K562 (cell line): Measurements from ENCODE around the gene GON4L. TPM values are rescaled to one million over a fixed set of nuclear protein-coding genes. Genes with fewer than 3 reads are reported as not detected.

Experiments
- ATAC-seq: fragments of 200-7000 bp; cut with Tn5 transposase; 3 replicates; pipeline ENCODE4 v1.9.1; 2020; ENCODE audit warnings: moderate library complexity
- BruUV-seq: library from RNA; stranded (reverse); fragments of 400-500 nt; replicated peaks from 2 replicates; lab custom pipeline; 2021; lab: Mats Ljungman, UMichigan
- CTCF ChIA-PET: fragments of 300-600 bp; formaldehyde crosslinking; extraction: SDS; loops from one replicate; lab custom pipeline; 2021; ENCODE audit warnings: low intra/inter-chr PET ratio; lab: Yijun Ruan, JAX
- POLR2A ChIA-PET: fragments of 300-600, 350-650 bp; sonication (Branson Sonifier 250); formaldehyde crosslinking; extraction: SDS; loops from one replicate; lab custom pipeline; 2021; ENCODE audit warnings: antibody characterized with exemption, inconsistent platforms; lab: Yijun Ruan, JAX
- DNase-seq, 4 experiments: peaks; one replicate each; pipeline versions ENCODE4 v3.0.0 to v3.0.0-alpha.2; 2011 to 2018; ENCODE audit warnings: low spot score in 3 of 4, mixed read lengths in 3 of 4; ENCODE audit errors: extremely low read depth in 1 of 4
- FAIRE-seq: peaks from 2 replicates; lab custom pipeline; 2011; peaks lifted over from hg19 to GRCh38; lab: Jason Lieb, UNC
- H2AFZ ChIP-seq: 2 replicates; pipeline ENCODE4 v1.6.0; 2011; ENCODE audit warnings: low read depth, low read length, control low read depth, inconsistent platforms
- H3K27ac ChIP-seq: fragments of 200-600 bp; 3 replicates; pipeline ENCODE4 v1.8.0; 2011; ENCODE audit warnings: low read depth, mild to moderate bottlenecking, control low read depth, inconsistent platforms, low read length, moderate library complexity, mixed read lengths; ENCODE audit errors: extremely low read depth
- H3K27me3 ChIP-seq, 2 experiments: fragments of 300-600 bp in 1 of 2; 2 replicates in 1 of 2; 3 replicates in 1 of 2; pipeline versions ENCODE4 v1.6.0 to v1.8.0; 2011; ENCODE audit warnings: inconsistent platforms in 2 of 2, low read length in 2 of 2, mild to moderate bottlenecking in 1 of 2, mixed read lengths in 1 of 2, moderate library complexity in 1 of 2; ENCODE audit not compliant: control insufficient read depth in 2 of 2, insufficient read depth in 2 of 2
- H3K36me3 ChIP-seq: fragments of 300-600 bp; 3 replicates; pipeline ENCODE4 v1.8.0; 2011; ENCODE audit warnings: mild to moderate bottlenecking, low read length, inconsistent platforms; ENCODE audit not compliant: control insufficient read depth, insufficient read depth
- H3K4me1 ChIP-seq, 2 experiments: fragments of 200-600 bp in 1 of 2; replicated peaks in 1 of 2; 2 replicates in 1 of 2; 3 replicates in 1 of 2; pipeline versions ENCODE4 v1.5.1 to v1.8.0; 2011; ENCODE audit warnings: inconsistent platforms in 2 of 2, low read length in 2 of 2, mild to moderate bottlenecking in 1 of 2, mixed read lengths in 1 of 2, moderate library complexity in 1 of 2; ENCODE audit not compliant: control insufficient read depth in 2 of 2, insufficient read depth in 2 of 2
- H3K4me2 ChIP-seq: 2 replicates; pipeline ENCODE4 v1.6.1; 2011; ENCODE audit warnings: low read length, control low read depth, inconsistent platforms, mixed read lengths; ENCODE audit not compliant: insufficient read depth
- H3K4me3 ChIP-seq: fragments of 200-600 bp; sonication (generic), shearing (Covaris generic); 2 replicates; pipeline ENCODE4 v1.5.1; 2016; ENCODE audit warnings: control low read depth, inconsistent platforms
- H3K79me2 ChIP-seq: fragments of 200-600 bp; 3 replicates; pipeline ENCODE4 v1.8.0; 2011; ENCODE audit warnings: low read length, inconsistent platforms; ENCODE audit not compliant: control insufficient read depth, insufficient read depth
- H3K9ac ChIP-seq, 2 experiments: 2 replicates each; pipeline versions ENCODE4 v1.6.0 to v1.6.1; 2011; ENCODE audit warnings: low read depth in 2 of 2, low read length in 2 of 2, control low read depth in 1 of 2, inconsistent platforms in 1 of 2, mild to moderate bottlenecking in 1 of 2, mixed read lengths in 1 of 2; ENCODE audit not compliant: insufficient read depth in 1 of 2
- H3K9me1 ChIP-seq: one replicate; pipeline ENCODE4 v1.6.0; 2011; ENCODE audit warnings: inconsistent platforms, mild to moderate bottlenecking, low read length, moderate library complexity; ENCODE audit not compliant: control insufficient read depth, insufficient read depth
- H3K9me3 ChIP-seq: replicated peaks from 2 replicates; pipeline ENCODE4 v1.5.1; 2011; ENCODE audit warnings: low read depth, low read length, inconsistent platforms; ENCODE audit not compliant: control insufficient read depth, insufficient read depth
- H4K20me1 ChIP-seq: replicated peaks from 2 replicates; pipeline ENCODE4 v1.6.1; 2011; ENCODE audit warnings: low read length, inconsistent platforms, mixed read lengths; ENCODE audit not compliant: control insufficient read depth, insufficient read depth
- ARNT ChIP-seq, 2 experiments: fragments of 450-650 bp; IDR thresholded peaks; 2 replicates each; pipeline ENCODE4 v1.6.1; 2016; ENCODE audit warnings: mild to moderate bottlenecking in 1 of 2
- DMBX1 ChIP-seq: fragments of 250-450 bp; sonication (Bioruptor Pico); IDR thresholded peaks from 2 replicates; pipeline ENCODE4 v1.8.0; 2022; ENCODE audit warnings: inconsistent platforms, mild to moderate bottlenecking, moderate library complexity, borderline replicate concordance
- GABPB2 ChIP-seq: fragments of 250-450 bp; sonication (Bioruptor Pico); conservative IDR thresholded peaks from 2 replicates; pipeline ENCODE4 v1.5.1; 2021; ENCODE audit warnings: mild to moderate bottlenecking
- KDM4B ChIP-seq, 2 experiments: fragments of 450-650 bp in 1 of 2; sonication (generic) in 1 of 2; IDR thresholded peaks; 2 replicates each; pipeline ENCODE4 v1.6.1; 2016 to 2017; ENCODE audit warnings: borderline replicate concordance in 2 of 2, antibody characterized with exemption in 1 of 2, low read depth in 1 of 2, mild to moderate bottlenecking in 1 of 2
- MCM5 ChIP-seq: fragments of 450-650 bp; IDR thresholded peaks from 2 replicates; pipeline ENCODE4 v1.6.1; 2016; ENCODE audit warnings: low read depth
- PCBP1 ChIP-seq: fragments of 200-400 bp; formaldehyde crosslinking; IDR thresholded peaks from 2 replicates; pipeline ENCODE4 v1.6.1; 2018; ENCODE audit warnings: mild to moderate bottlenecking, low read depth, low read length; ENCODE audit not compliant: poor library complexity, severe bottlenecking
- PTTG1 ChIP-seq: fragments of 450-650 bp; IDR thresholded peaks from 2 replicates; pipeline ENCODE4 v1.6.1; 2016; ENCODE audit warnings: low read depth, mild to moderate bottlenecking, missing genetic modification characterization, missing compliant biosample characterization
- RBFOX2 ChIP-seq: fragments of 200-400 bp; formaldehyde crosslinking; IDR thresholded peaks from 2 replicates; pipeline ENCODE4 v1.6.1; 2017; ENCODE audit warnings: low read depth, mild to moderate bottlenecking, low read length, moderate library complexity
- RHOXF2B ChIP-seq: fragments of 250-450 bp; sonication (Bioruptor Pico); conservative IDR thresholded peaks from 2 replicates; pipeline ENCODE4 v1.5.1; 2021
- SMAD3 ChIP-seq: fragments of 450-650 bp; formaldehyde crosslinking; conservative IDR thresholded peaks from 2 replicates; pipeline ENCODE4 v1.4.0; 2020; ENCODE audit warnings: mild to moderate bottlenecking
- TARDBP ChIP-seq: fragments of 450-650 bp; IDR thresholded peaks from 2 replicates; pipeline ENCODE4 v1.6.1; 2016
- TBP ChIP-seq: optimal IDR thresholded peaks from 2 replicates; pipeline ENCODE3; 2011; ENCODE audit warnings: low read depth, low read length, improper control_type of control experiment
- ZC3H11A ChIP-seq: IDR thresholded peaks from 2 replicates; pipeline ENCODE4 v1.6.1; 2012; ENCODE audit warnings: low read depth, low read length, improper control_type of control experiment
- ZNF140 ChIP-seq: fragments of 250-450 bp; sonication (Bioruptor Pico); IDR thresholded peaks from 2 replicates; pipeline ENCODE4 v1.8.0; 2021; ENCODE audit warnings: moderate library complexity, mild to moderate bottlenecking, inconsistent platforms
- ZNF197 ChIP-seq: fragments of 200-800 bp; sonication (Bioruptor generic); IDR thresholded peaks from 2 replicates; pipeline ENCODE4 v1.6.1; 2016; ENCODE audit warnings: low read depth, missing genetic modification characterization, missing compliant biosample characterization
- ZNF740 ChIP-seq, 3 experiments: fragments of 200-800 bp in 1 of 3; sonication (Bioruptor generic) in 1 of 3; sonication (generic) in 1 of 3; formaldehyde crosslinking in 1 of 3; IDR thresholded peaks; 2 replicates each; pipeline versions ENCODE4 v1.6.1 to v1.8.0; 2016 to 2022; ENCODE audit warnings: mild to moderate bottlenecking in 2 of 3, missing compliant biosample characterization in 2 of 3, missing genetic modification characterization in 2 of 3, missing genetic modification reagents in 1 of 3
- WGBS: fragments of 100-300 bp; shearing (Covaris generic); methylation state at CpG from one replicate; pipeline ENCODE4 v1.1.6; 2016; ENCODE audit warnings: low coverage, mixed read lengths; ENCODE audit not compliant: insufficient coverage; ENCODE audit errors: missing lambda C conversion rate; 5-methylcytosine and 5-hydroxymethylcytosine counted together
- in situ Hi-C: fragments of 300-500 bp; cut with MboI; formaldehyde crosslinking; loops from 4 replicates; pipeline ENCODE4 v1.15.0; 2018; ENCODE audit warnings: inconsistent platforms, mixed read lengths
- intact Hi-C: fragments of 100-400 bp; cut with micrococcal nuclease; formaldehyde crosslinking; loops from 2 replicates; pipeline ENCODE4 v1.14.2; 2022
- polyA plus RNA-seq, 8 experiments: library from polyadenylated mRNA; depleted of rRNA in 4 of 8; stranded (reverse) in 5 of 8; unstranded in 3 of 8; fragments of >200 nt; fragmentation: Nextera tagmentation in 2 of 8; fragmentation: Illumina TruSeq in 1 of 8; extraction: Ambion mirVana in 2 of 8; extraction: Trizol in 1 of 8; gene quantifications; 2 replicates each; pipeline versions ENCODE4 v1.2.1 to v1.2.3, GENCODE V29; 2011 to 2014; ENCODE audit warnings: inconsistent platforms in 1 of 8, missing spikeins in 1 of 8
- total RNA-seq, 7 experiments: library from RNA; depleted of rRNA in 6 of 7; stranded (reverse); fragments of >200 nt in 6 of 7; fragmentation: Illumina TruSeq in 2 of 7; extraction: Trizol in 2 of 7; gene quantifications; 2 replicates each; pipeline versions ENCODE4 v1.2.1 to v1.2.3, GENCODE V29; 2011 to 2021; ENCODE audit warnings: low replicate concordance in 1 of 7
- TF ChIP-seq, protein P1 (sequence below): fragments of 150-350 bp; conservative IDR thresholded peaks from 2 replicates; pipeline ENCODE4 v1.6.1; 2014; ENCODE audit warnings: low read length

Gene GON4L
- total and polyA plus RNA-seq, 9 of the 15 experiments (the other 6 are each of a cell fraction or from before 2014, with no cell fraction given) = 20.2 to 47.4 (median 33.6) TPM

GRCh38 chr1:155898888-155899287 is 41.9 kb upstream of the GON4L start:
- Histone ChIP-seq H2AFZ (no peak overlapping the region), H3K4me1 (peaks cover 3 to 14% of the 10 kb centered on the region in 2 experiments; a peak in 3 of 5 replicates), H3K27ac (no peak overlapping the region), H3K4me3 (no peak overlapping the region), H3K79me2 (no peaks in the 10 kb centered on the region), H3K27me3 (no peaks in the 10 kb centered on the region), H3K9me3 (no peaks in the 10 kb centered on the region), H3K9me1 (no peaks in the 10 kb centered on the region), H3K9ac (no peak overlapping the region), H3K4me2 (no peak overlapping the region), H4K20me1 (no peaks in the 10 kb centered on the region), H3K36me3 (peaks cover 62% of the 10 kb centered on the region)
- no peak for TF ChIP-seq RBFOX2
- TF ChIP-seq ARNT (IDR thresholded peaks at IDR 0.05) = no peak
- TF ChIP-seq, protein P1, sequence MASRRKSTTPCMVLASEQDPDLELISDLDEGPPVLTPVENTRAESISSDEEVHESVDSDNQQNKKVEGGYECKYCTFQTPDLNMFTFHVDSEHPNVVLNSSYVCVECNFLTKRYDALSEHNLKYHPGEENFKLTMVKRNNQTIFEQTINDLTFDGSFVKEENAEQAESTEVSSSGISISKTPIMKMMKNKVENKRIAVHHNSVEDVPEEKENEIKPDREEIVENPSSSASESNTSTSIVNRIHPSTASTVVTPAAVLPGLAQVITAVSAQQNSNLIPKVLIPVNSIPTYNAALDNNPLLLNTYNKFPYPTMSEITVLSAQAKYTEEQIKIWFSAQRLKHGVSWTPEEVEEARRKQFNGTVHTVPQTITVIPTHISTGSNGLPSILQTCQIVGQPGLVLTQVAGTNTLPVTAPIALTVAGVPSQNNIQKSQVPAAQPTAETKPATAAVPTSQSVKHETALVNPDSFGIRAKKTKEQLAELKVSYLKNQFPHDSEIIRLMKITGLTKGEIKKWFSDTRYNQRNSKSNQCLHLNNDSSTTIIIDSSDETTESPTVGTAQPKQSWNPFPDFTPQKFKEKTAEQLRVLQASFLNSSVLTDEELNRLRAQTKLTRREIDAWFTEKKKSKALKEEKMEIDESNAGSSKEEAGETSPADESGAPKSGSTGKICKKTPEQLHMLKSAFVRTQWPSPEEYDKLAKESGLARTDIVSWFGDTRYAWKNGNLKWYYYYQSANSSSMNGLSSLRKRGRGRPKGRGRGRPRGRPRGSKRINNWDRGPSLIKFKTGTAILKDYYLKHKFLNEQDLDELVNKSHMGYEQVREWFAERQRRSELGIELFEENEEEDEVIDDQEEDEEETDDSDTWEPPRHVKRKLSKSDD = no peak
- TF ChIP-seq TBP = no peak
- TF ChIP-seq SMAD3 = no peak
- TF ChIP-seq MCM5 = no peak
- TF ChIP-seq RHOXF2B (CRISPR knock-in tag) = no peak
- TF ChIP-seq KDM4B (IDR thresholded peaks at IDR 0.05; ENCODE audit: borderline replicate concordance in 2 of 2, low read depth in 1 of 2) = no peak
- TF ChIP-seq ZNF197 (CRISPR knock-in tag) = no peak
- TF ChIP-seq PTTG1 = no peak
- no peak for TF ChIP-seq DMBX1 (CRISPR knock-in tag)
- no peak for TF ChIP-seq TARDBP
- TF ChIP-seq ZNF140 (CRISPR knock-in tag) = no peak
- no peak for TF ChIP-seq PCBP1
- TF ChIP-seq ZC3H11A = no peak
- TF ChIP-seq ZNF740 (CRISPR knock-in tag; IDR thresholded peaks at IDR 0.05) = no peak
- TF ChIP-seq ZNF740 (tag; IDR thresholded peaks at IDR 0.05) = no peak
- no peak for TF ChIP-seq GABPB2 (CRISPR knock-in tag)
- no TSS peak for BruUV-seq
- 97% methylated on average over 2 of the region's 2 CpGs for WGBS
- no peak for FAIRE-seq
- intact Hi-C loops = no loop called here
- ChIA-PET CTCF (no interaction called here), POLR2A (interaction anchor here (1.2 to 2.0 kb wide), 3 partner anchors 11 to 56 kb away, joined by 3 to 5 read pairs (median 5); no protein-coding TSS in a partner anchor)
- ATAC-seq = no peak
- no peak for DNase-seq
- in situ Hi-C loops = no loop called here
